AG04450 (cell line): ENCODE measurements around the gene EYA3. TPM values are rescaled to one million over a fixed set of nuclear protein-coding genes. Genes with fewer than 3 reads are reported as not detected.

Source experiments
- CTCF ChIA-PET: fragments of 300-600, 350-600 bp; formaldehyde crosslinking; extraction: SDS; loops from one replicate; lab custom pipeline; 2022; ENCODE audit warnings: antibody characterized with exemption, inconsistent platforms; lab: Charles Lee
- POLR2A ChIA-PET: fragments of 350-600 bp; formaldehyde crosslinking; extraction: SDS; loops from one replicate; lab custom pipeline; 2021; ENCODE audit warnings: antibody characterized with exemption, inconsistent platforms; lab: Yijun Ruan, JAX
- DNase-seq: peaks from one replicate; pipeline ENCODE4 v3.0.0-alpha.2; 2011; ENCODE audit warnings: low read depth, low spot score
- H3K27ac ChIP-seq: one replicate; pipeline ENCODE4 v1.5.1; 2012; ENCODE audit warnings: low read depth, low read length, control low read depth
- H3K27me3 ChIP-seq: one replicate; pipeline ENCODE4 v1.6.0; 2012; ENCODE audit warnings: low read length; ENCODE audit not compliant: control insufficient read depth, insufficient read depth
- H3K4me3 ChIP-seq: 2 replicates; pipeline ENCODE4 v1.5.1; 2011; ENCODE audit warnings: mild to moderate bottlenecking, low read depth, low read length, control low read depth
- H3K9me3 ChIP-seq: 2 replicates; pipeline ENCODE4 v1.5.1; 2012; ENCODE audit warnings: low read length; ENCODE audit not compliant: control insufficient read depth, insufficient read depth
- CTCF ChIP-seq: IDR thresholded peaks from 2 replicates; pipeline ENCODE4 v1.5.1; 2011; ENCODE audit warnings: low read depth, low read length, control low read depth, inconsistent platforms
- polyA plus RNA-seq: library from polyadenylated mRNA; depleted of rRNA; stranded (reverse); fragments of >200 nt; gene quantifications from 2 replicates; pipeline ENCODE4 v1.2.3, GENCODE V29; 2011

The EYA3 gene
- polyA plus RNA-seq, 1 experiment: 17.0 TPM

- Histone ChIP-seq H3K4me3 (no peak overlapping the region), H3K27me3 (no peaks in the 10 kb centered on the region), H3K27ac (no peak overlapping the region), H3K9me3 (no peaks in the 10 kb centered on the region; the same call in 1 of the 2 replicates)
- TF ChIP-seq CTCF: no peak
- DNase-seq: no peak
- POLR2A ChIA-PET: no interaction called here
- CTCF ChIA-PET: no interaction called here
Observed at GRCh38 chr1:27967106-27967883, 121.1 kb downstream of the EYA3 start.

- TF ChIP-seq CTCF: no peak
- no peak for DNase-seq
- no peaks in the 10 kb centered on the region for H3K27me3 ChIP-seq
- no peak overlapping the region for H3K4me3 ChIP-seq
- no peaks in the 10 kb centered on the region; the same call in 1 of the 2 replicates for H3K9me3 ChIP-seq
- no peak overlapping the region for H3K27ac ChIP-seq
- POLR2A ChIA-PET: no interaction called here
- CTCF ChIA-PET: no interaction called here
Observed at GRCh38 chr1:27966402-27967105, 121.9 kb downstream of the EYA3 start.

DNA sequence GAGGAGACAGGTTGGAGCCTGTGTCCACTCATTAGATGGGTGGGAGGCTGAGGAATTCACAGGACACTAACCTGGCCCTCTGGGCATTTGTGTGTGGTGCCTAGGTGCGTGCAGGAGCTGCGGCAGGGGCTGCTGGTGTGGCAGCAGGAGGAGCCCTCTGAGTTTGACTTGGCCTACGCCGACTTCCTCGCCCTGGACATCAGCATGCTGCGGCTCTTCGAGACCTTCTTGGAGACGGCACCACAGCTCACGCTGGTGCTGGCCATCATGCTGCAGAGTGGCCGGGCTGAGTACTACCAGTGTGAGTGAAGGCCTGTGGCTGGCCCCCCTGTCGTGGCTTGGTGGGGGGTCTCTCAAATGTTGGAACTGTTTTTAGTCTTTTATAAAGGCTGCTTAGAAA lies 125.0 kb downstream of the EYA3 start:
- no peaks in the 10 kb centered on the region; the same call in 1 of the 2 replicates for H3K9me3 ChIP-seq
- TF ChIP-seq CTCF: no peak
- POLR2A ChIA-PET: no interaction called here
- CTCF ChIA-PET: no interaction called here
- no peak overlapping the region for H3K4me3 ChIP-seq
- H3K27ac ChIP-seq: no peak overlapping the region
- DNase-seq: no peak
- H3K27me3 ChIP-seq: no peaks in the 10 kb centered on the region

DNA sequence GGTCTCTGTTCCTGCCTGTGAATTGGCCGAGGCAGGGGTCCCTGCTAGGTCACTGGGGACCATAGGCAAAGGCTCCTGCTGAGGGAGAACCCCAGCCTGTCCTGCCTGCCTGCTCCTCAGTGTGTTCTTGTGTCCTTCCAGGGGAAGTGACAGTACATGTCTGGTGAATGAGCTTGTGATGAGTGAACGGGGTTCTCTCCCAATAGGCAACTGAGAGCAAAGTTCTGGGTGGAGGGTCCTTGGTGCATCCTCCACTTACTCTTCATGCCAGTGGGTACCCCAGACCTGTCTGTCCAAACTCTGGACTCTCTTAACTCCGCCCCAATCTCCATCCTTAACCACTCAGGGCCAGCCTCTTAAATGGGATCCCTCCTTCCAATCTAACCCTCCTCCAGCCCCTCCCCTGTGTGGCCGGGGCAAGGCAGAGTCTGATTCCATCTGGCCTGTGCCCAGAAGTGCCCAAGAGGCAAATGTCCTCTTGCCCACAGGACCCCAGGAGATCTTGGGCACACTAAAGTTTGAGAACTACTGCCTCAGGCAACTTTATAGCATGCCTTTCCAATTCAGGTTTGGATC lies 126.7 kb downstream of the EYA3 start:
- Histone ChIP-seq H3K27me3 (no peaks in the 10 kb centered on the region), H3K9me3 (no peaks in the 10 kb centered on the region; the same call in 1 of the 2 replicates), H3K27ac (no peak overlapping the region), H3K4me3 (no peak overlapping the region)
- TF ChIP-seq CTCF: no peak
- POLR2A ChIA-PET: no interaction called here
- CTCF ChIA-PET: interaction anchor here (0.7 kb wide), 1 partner anchor 104 kb away, joined by 3 read pairs; no protein-coding TSS in a partner anchor
- no peak for DNase-seq
